GM13977 (cell line): ENCODE results near the gene SLC24A3.

Source experiments
- DNase-seq: peaks from one replicate; pipeline ENCODE4 v3.0.0; 2012; ENCODE audit warnings: low spot score
- in situ Hi-C: fragments of 300-500 bp; cut with MboI; formaldehyde crosslinking; loops from one replicate; pipeline ENCODE4 v1.12.0; 2022; ENCODE audit warnings: low sequenced_read_pairs, low pct_unique_long_range_greater_than_20kb, mixed read lengths, inconsistent platforms; ENCODE audit not compliant: unreplicated experiment
- TF ChIP-seq, protein P1 (sequence below): IDR thresholded peaks from 2 replicates; pipeline ENCODE4 v1.5.1; 2012; ENCODE audit warnings: mild to moderate bottlenecking, control low read depth; ENCODE audit not compliant: insufficient read depth; ENCODE audit errors: extremely low read depth, missing control alignments

The SLC24A3 gene

DNA sequence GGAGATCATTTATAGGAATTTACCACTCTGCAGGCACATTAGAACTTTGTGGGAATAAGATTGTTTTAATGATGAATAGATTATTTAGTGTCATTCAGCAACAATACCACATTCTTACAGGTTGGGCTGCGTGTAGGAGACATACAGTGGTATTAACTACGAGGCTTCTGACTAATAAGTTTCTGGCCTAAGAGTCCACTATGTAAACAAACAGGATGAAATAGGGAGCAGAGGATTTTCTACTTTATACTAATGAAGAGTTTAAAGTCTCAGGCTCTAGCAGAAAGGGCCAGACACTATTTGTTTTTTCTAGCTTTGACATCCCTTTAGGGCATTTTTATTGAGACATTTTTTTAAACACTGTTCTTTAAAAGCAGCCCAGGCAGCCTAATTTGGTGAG is 75.6 kb downstream of the SLC24A3 start:
- DNase-seq: no peak
- in situ Hi-C loops: no loop called here
- TF ChIP-seq, protein P1, sequence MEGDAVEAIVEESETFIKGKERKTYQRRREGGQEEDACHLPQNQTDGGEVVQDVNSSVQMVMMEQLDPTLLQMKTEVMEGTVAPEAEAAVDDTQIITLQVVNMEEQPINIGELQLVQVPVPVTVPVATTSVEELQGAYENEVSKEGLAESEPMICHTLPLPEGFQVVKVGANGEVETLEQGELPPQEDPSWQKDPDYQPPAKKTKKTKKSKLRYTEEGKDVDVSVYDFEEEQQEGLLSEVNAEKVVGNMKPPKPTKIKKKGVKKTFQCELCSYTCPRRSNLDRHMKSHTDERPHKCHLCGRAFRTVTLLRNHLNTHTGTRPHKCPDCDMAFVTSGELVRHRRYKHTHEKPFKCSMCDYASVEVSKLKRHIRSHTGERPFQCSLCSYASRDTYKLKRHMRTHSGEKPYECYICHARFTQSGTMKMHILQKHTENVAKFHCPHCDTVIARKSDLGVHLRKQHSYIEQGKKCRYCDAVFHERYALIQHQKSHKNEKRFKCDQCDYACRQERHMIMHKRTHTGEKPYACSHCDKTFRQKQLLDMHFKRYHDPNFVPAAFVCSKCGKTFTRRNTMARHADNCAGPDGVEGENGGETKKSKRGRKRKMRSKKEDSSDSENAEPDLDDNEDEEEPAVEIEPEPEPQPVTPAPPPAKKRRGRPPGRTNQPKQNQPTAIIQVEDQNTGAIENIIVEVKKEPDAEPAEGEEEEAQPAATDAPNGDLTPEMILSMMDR: no peak

DNA sequence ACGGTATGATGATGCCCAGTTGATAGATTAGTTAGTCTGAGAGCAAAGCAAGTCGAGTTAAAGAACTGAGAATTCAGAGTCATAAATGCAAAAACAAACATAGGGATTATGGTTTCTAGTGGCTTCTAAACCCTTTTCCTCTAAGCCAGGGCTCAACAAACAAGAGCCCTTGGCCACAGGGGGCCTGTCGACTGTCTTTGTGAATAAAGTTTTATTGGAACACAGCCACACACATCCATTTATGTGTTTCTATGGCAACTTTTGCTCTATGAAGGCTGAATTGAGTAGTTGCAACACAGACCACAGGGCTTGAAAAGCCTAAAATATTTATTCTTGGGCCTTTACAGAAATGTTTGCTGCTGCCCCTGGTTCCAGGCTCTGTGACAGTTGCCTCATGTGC is 76.2 kb downstream of the SLC24A3 start:
- TF ChIP-seq, protein P1: no peak
- no peak for DNase-seq
- in situ Hi-C loops: no loop called here

DNA sequence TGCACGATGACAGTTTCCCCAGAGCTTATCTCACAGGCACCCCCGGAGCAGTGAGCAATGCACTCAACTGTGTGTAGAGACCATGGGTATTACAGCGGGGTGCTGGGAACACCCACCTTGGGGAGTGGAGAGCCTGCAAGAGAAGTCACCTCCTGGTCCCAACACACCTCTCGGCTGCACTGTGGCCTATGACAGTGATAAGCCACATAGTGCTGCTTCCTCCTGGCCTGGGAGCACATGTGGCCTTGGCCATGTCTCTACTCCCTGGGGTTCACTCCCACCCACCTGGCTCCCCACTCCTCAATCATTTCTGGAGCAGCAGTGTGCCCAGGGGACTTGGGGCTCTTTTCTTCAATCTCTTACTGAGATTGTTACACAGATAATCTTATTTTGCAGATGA is 77.0 kb downstream of the SLC24A3 start:
- in situ Hi-C loops: no loop called here
- TF ChIP-seq, protein P1: no peak

DNA sequence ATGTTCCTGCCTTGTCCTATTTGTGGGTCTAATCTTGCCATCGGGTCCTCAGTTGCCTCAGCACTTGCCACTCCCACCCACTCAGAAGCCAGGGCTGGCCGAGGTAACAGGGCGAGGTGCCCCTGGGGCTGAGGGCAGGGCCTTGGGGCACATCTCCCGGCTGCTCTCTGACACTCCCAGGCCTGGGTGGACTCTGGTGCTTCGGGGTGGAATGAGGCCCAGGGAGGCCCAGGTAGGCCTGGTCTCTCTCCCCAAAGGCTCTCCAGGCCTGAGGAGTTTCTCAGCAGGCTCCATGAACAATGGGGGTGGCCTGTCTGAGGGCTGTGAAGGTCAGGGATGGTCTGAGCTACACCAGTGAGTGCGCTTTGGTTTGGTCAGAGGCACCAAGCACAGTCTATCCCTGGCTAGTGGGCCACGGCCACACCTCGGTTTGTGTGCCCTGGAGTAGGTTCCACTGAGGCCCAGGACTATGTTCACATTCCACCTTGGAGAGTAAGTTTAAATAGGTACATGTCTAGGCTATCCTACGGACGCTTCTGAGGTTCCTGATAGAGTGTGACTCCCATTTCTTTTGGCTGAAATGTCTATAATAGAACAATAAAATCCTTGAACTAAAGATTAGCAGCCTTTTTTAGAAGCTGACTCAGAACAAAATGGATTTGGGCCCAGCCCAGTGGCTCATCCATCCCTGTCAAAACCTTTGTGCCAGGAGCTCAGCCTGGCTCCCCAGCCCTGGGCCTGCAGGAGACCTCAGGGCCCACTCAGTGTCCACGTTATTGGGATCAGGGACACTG is 78.8 kb downstream of the SLC24A3 start:
- in situ Hi-C loops: no loop called here
- no peak for DNase-seq
- TF ChIP-seq, protein P1: no peak

More for the DNA sequence above, 77.0 kb downstream of the SLC24A3 start:
- no peak for DNase-seq

DNA sequence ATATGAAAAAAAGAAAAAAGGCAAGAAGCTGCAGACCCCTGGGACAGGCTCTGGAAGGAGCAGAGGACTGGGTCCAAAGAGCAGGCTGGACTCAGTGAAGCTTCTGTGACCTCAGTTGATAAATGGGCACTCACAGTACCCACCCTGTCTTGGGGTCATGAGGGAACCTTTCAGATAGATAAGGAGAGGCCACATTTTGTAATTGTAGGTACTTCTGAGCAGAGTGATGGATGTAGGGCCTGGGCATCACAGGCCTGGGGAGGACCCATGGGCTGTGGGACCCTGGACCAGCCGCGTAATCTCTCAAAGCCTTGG is 79.3 kb downstream of the SLC24A3 start:
- in situ Hi-C loops: no loop called here
- no peak for DNase-seq
- TF ChIP-seq, protein P1: no peak

DNA sequence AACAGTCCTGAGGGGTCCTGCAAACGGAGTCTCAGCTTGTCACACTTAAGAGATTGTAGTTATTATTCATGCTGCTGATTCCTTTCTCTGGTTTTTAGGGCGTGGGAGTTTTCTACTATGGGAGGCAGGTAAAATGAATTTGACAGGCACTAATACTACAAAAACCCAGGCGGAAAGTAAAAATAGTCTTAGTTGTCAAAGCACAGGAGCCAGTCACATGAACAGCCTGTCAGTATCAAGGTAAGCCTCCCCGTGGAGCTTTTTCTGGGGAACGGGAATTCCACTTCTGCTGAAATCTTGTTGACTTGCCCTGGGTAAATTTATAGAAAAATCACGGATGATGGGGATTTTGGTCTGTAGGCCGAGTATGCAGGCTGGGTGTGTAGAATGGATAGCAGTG is 79.8 kb downstream of the SLC24A3 start:
- TF ChIP-seq, protein P1: no peak
- no peak for DNase-seq
- in situ Hi-C loops: no loop called here
